K562 (cell line): ENCODE measurements around the gene VAMP4. TPM values are rescaled to one million over a fixed set of nuclear protein-coding genes. Genes with fewer than 3 reads are reported as not detected.

Experiments
- CEBPB ChIP-seq: fragments of 450-650 bp; IDR thresholded peaks from 2 replicates; pipeline ENCODE4 v1.6.1; 2016; ENCODE audit warnings: missing genetic modification characterization, missing compliant biosample characterization
- EGR1 ChIP-seq: fragments of 450-650 bp; conservative IDR thresholded peaks from 2 replicates; pipeline ENCODE4 v1.6.1; 2017; ENCODE audit warnings: mild to moderate bottlenecking
- ELF1 ChIP-seq: fragments of 200-800 bp; sonication (Bioruptor generic); IDR thresholded peaks from 2 replicates; pipeline ENCODE4 v1.6.1; 2016; ENCODE audit warnings: missing genetic modification characterization, missing compliant biosample characterization
- GATA2 ChIP-seq: sonication (generic); formaldehyde crosslinking; IDR thresholded peaks from 2 replicates; pipeline ENCODE4 v1.4.0; 2020; ENCODE audit warnings: mild to moderate bottlenecking, missing genetic modification reagents
- GTF2A2 ChIP-seq: IDR thresholded peaks from 2 replicates; pipeline ENCODE4 v1.6.1; 2016; ENCODE audit warnings: mild to moderate bottlenecking, missing genetic modification characterization, missing compliant biosample characterization
- GTF2E2 ChIP-seq: fragments of 200-800 bp; sonication (Bioruptor generic); IDR thresholded peaks from 2 replicates; pipeline ENCODE4 v1.6.1; 2016; ENCODE audit warnings: missing genetic modification characterization, missing compliant biosample characterization
- HNRNPUL1 ChIP-seq: fragments of 200-400 bp; formaldehyde crosslinking; IDR thresholded peaks from 2 replicates; pipeline ENCODE4 v1.6.1; 2017; ENCODE audit warnings: low read length
- LEF1 ChIP-seq: fragments of 450-650 bp; IDR thresholded peaks from 2 replicates; pipeline ENCODE4 v1.6.1; 2016; ENCODE audit warnings: mild to moderate bottlenecking
- NFE2L1 ChIP-seq: fragments of 450-650 bp; IDR thresholded peaks from 2 replicates; pipeline ENCODE4 v1.6.1; 2016; ENCODE audit warnings: missing genetic modification characterization, low read depth, mild to moderate bottlenecking, missing compliant biosample characterization, moderate library complexity, borderline replicate concordance
- POLR3G ChIP-seq: IDR thresholded peaks from 2 replicates; pipeline ENCODE4 v1.6.1; 2011; ENCODE audit not compliant: insufficient read length, insufficient replicate concordance; ENCODE audit errors: extremely low read depth
- RBM14 ChIP-seq: fragments of 200-400 bp; formaldehyde crosslinking; IDR thresholded peaks from 2 replicates; pipeline ENCODE4 v1.6.1; 2018; ENCODE audit warnings: low read depth, mild to moderate bottlenecking, low read length, moderate library complexity, borderline replicate concordance; ENCODE audit not compliant: insufficient read depth
- SMARCA4 ChIP-seq: fragments of 450-650 bp; IDR thresholded peaks from 2 replicates; pipeline ENCODE4 v1.6.1; 2016
- ZEB2 ChIP-seq: fragments of 450-650 bp; IDR thresholded peaks from 2 replicates; pipeline ENCODE4 v1.6.1; 2016
- ZNF124 ChIP-seq: sonication (generic); formaldehyde crosslinking; IDR thresholded peaks from 2 replicates; pipeline ENCODE4 v1.8.1; 2022; ENCODE audit warnings: missing genetic modification reagents
- ZNF644 ChIP-seq: fragments of 200-800 bp; sonication (Bioruptor generic); IDR thresholded peaks from 2 replicates; pipeline ENCODE4 v1.6.1; 2016; ENCODE audit warnings: low read depth, missing genetic modification characterization, missing compliant biosample characterization
- polyA plus RNA-seq, 8 experiments: library from polyadenylated mRNA; depleted of rRNA in 4 of 8; stranded (reverse) in 5 of 8; unstranded in 3 of 8; fragments of >200 nt; fragmentation: Nextera tagmentation in 2 of 8; fragmentation: Illumina TruSeq in 1 of 8; extraction: Ambion mirVana in 2 of 8; extraction: Trizol in 1 of 8; gene quantifications; 2 replicates each; pipeline versions ENCODE4 v1.2.1 to v1.2.3, GENCODE V29; 2011 to 2014; ENCODE audit warnings: inconsistent platforms in 1 of 8, missing spikeins in 1 of 8
- total RNA-seq, 7 experiments: library from RNA; depleted of rRNA in 6 of 7; stranded (reverse); fragments of >200 nt in 6 of 7; fragmentation: Illumina TruSeq in 2 of 7; extraction: Trizol in 2 of 7; gene quantifications; 2 replicates each; pipeline versions ENCODE4 v1.2.1 to v1.2.3, GENCODE V29; 2011 to 2021; ENCODE audit warnings: low replicate concordance in 1 of 7
- TF ChIP-seq, protein P1 (sequence below): fragments of 450-650 bp; formaldehyde crosslinking; IDR thresholded peaks from 2 replicates; pipeline ENCODE4 v1.4.0; 2022; ENCODE audit warnings: missing genetic modification characterization
- TF ChIP-seq, protein P2 (sequence below): fragments of 250-450 bp; sonication (Bioruptor Pico); IDR thresholded peaks from 2 replicates; pipeline ENCODE4 v1.5.0; 2021
- TF ChIP-seq, protein P3 (sequence below): fragments of 200-800 bp; sonication (Bioruptor generic); IDR thresholded peaks from 2 replicates; pipeline ENCODE4 v1.6.1; 2017; ENCODE audit warnings: missing genetic modification characterization, missing compliant biosample characterization
- TF ChIP-seq, protein P4 (sequence below), 2 experiments: fragments of 450-650 bp; IDR thresholded peaks; 2 replicates each; pipeline ENCODE4 v1.6.1; 2018; ENCODE audit warnings: mild to moderate bottlenecking in 2 of 2, low read depth in 1 of 2; ENCODE audit not compliant: partially characterized antibody in 2 of 2
- TF ChIP-seq, protein P5 (sequence below): fragments of 450-650 bp; formaldehyde crosslinking; IDR thresholded peaks from 2 replicates; pipeline ENCODE4 v1.4.0; 2022; ENCODE audit warnings: missing genetic modification characterization

Gene VAMP4
- total and polyA plus RNA-seq, 9 of the 15 experiments (the other 6 are each of a cell fraction or from before 2014, with no cell fraction given), result 3.3 to 21.4 (median 11.9) TPM

DNA sequence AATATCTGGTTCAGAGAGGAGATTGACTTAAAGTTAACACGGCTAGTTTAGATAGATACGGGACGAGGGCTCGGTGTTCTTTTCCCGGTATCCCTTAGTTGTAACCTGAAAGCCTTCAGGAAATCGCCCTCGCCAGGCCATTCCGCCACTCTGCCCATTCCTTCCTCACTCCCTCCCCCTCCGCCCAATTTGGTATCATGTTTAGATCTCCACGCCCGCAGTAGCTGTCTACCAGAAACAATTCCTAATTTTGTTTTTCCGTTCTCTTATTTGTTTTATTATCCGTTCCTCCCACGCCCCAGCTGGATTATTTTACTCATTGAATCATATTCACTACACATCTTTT lies 685 bp upstream of the VAMP4 start (continued):
- TF ChIP-seq NFE2L1 (tag), result no peak
- TF ChIP-seq CEBPB, result no peak
- TF ChIP-seq EGR1, result 0 out of 2 replicates have a peak, but pooled peaks have one; percentile 31
- TF ChIP-seq, protein P1, sequence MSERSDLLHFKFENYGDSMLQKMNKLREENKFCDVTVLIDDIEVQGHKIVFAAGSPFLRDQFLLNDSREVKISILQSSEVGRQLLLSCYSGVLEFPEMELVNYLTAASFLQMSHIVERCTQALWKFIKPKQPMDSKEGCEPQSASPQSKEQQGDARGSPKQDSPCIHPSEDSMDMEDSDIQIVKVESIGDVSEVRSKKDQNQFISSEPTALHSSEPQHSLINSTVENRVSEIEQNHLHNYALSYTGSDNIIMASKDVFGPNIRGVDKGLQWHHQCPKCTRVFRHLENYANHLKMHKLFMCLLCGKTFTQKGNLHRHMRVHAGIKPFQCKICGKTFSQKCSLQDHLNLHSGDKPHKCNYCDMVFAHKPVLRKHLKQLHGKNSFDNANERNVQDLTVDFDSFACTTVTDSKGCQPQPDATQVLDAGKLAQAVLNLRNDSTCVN (CRISPR knock-in tag), result peak; percentile 29; the same call in 1 of the 2 replicates
- TF ChIP-seq, protein P2, sequence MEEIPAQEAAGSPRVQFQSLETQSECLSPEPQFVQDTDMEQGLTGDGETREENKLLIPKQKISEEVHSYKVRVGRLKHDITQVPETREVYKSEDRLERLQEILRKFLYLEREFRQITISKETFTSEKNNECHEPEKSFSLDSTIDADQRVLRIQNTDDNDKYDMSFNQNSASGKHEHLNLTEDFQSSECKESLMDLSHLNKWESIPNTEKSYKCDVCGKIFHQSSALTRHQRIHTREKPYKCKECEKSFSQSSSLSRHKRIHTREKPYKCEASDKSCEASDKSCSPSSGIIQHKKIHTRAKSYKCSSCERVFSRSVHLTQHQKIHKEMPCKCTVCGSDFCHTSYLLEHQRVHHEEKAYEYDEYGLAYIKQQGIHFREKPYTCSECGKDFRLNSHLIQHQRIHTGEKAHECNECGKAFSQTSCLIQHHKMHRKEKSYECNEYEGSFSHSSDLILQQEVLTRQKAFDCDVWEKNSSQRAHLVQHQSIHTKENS (CRISPR knock-in tag), result no peak
- no peak for TF ChIP-seq POLR3G
- TF ChIP-seq, protein P3, sequence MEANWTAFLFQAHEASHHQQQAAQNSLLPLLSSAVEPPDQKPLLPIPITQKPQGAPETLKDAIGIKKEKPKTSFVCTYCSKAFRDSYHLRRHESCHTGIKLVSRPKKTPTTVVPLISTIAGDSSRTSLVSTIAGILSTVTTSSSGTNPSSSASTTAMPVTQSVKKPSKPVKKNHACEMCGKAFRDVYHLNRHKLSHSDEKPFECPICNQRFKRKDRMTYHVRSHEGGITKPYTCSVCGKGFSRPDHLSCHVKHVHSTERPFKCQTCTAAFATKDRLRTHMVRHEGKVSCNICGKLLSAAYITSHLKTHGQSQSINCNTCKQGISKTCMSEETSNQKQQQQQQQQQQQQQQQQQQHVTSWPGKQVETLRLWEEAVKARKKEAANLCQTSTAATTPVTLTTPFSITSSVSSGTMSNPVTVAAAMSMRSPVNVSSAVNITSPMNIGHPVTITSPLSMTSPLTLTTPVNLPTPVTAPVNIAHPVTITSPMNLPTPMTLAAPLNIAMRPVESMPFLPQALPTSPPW (CRISPR knock-in tag), result peak; percentile 71
- no peak for TF ChIP-seq RBM14
- no peak; the same call in 1 of the 2 replicates for TF ChIP-seq ELF1 (tag)
- TF ChIP-seq ZEB2, result 0 out of 2 replicates have a peak, but pooled peaks have one; percentile 10
- no peak for TF ChIP-seq HNRNPUL1
- TF ChIP-seq LEF1, result 0 out of 2 replicates have a peak, but pooled peaks have one; percentile 17
- TF ChIP-seq, protein P4, sequence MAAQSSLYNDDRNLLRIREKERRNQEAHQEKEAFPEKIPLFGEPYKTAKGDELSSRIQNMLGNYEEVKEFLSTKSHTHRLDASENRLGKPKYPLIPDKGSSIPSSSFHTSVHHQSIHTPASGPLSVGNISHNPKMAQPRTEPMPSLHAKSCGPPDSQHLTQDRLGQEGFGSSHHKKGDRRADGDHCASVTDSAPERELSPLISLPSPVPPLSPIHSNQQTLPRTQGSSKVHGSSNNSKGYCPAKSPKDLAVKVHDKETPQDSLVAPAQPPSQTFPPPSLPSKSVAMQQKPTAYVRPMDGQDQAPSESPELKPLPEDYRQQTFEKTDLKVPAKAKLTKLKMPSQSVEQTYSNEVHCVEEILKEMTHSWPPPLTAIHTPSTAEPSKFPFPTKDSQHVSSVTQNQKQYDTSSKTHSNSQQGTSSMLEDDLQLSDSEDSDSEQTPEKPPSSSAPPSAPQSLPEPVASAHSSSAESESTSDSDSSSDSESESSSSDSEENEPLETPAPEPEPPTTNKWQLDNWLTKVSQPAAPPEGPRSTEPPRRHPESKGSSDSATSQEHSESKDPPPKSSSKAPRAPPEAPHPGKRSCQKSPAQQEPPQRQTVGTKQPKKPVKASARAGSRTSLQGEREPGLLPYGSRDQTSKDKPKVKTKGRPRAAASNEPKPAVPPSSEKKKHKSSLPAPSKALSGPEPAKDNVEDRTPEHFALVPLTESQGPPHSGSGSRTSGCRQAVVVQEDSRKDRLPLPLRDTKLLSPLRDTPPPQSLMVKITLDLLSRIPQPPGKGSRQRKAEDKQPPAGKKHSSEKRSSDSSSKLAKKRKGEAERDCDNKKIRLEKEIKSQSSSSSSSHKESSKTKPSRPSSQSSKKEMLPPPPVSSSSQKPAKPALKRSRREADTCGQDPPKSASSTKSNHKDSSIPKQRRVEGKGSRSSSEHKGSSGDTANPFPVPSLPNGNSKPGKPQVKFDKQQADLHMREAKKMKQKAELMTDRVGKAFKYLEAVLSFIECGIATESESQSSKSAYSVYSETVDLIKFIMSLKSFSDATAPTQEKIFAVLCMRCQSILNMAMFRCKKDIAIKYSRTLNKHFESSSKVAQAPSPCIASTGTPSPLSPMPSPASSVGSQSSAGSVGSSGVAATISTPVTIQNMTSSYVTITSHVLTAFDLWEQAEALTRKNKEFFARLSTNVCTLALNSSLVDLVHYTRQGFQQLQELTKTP (IDR thresholded peaks at IDR 0.05; ENCODE audit: low read depth in 1 of 2, partially characterized antibody in 2 of 2), result no peak
- no peak for TF ChIP-seq GTF2A2 (tag)
- no peak for TF ChIP-seq ZNF124 (CRISPR knock-in tag)
- 0 out of 2 replicates have a peak, but pooled peaks have one; percentile 20 for TF ChIP-seq SMARCA4
- 0 out of 2 replicates have a peak, but pooled peaks have one; percentile 43 for TF ChIP-seq ZNF644 (tag)
- peak; percentile 67 for TF ChIP-seq GATA2
- TF ChIP-seq, protein P5, sequence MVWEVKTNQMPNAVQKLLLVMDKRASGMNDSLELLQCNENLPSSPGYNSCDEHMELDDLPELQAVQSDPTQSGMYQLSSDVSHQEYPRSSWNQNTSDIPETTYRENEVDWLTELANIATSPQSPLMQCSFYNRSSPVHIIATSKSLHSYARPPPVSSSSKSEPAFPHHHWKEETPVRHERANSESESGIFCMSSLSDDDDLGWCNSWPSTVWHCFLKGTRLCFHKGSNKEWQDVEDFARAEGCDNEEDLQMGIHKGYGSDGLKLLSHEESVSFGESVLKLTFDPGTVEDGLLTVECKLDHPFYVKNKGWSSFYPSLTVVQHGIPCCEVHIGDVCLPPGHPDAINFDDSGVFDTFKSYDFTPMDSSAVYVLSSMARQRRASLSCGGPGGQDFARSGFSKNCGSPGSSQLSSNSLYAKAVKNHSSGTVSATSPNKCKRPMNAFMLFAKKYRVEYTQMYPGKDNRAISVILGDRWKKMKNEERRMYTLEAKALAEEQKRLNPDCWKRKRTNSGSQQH (CRISPR knock-in tag), result 0 out of 2 replicates have a peak, but pooled peaks have one; percentile 49
- TF ChIP-seq GTF2E2 (tag), result peak; percentile 84; the same call in 1 of the 2 replicates
